Hematopoietic multipotent progenitor cell treated with erythropoietin and hydrocortisone succinate and interleukin-3 and kit ligand, for 17 days (in vitro differentiated cells): Measurements from ENCODE around the gene RBBP8NL.

Experiments
- DNase-seq: peaks from one replicate; pipeline ENCODE4 v3.0.0-alpha.2; 2015; ENCODE audit warnings: low spot score

RBBP8NL gene, protein sequence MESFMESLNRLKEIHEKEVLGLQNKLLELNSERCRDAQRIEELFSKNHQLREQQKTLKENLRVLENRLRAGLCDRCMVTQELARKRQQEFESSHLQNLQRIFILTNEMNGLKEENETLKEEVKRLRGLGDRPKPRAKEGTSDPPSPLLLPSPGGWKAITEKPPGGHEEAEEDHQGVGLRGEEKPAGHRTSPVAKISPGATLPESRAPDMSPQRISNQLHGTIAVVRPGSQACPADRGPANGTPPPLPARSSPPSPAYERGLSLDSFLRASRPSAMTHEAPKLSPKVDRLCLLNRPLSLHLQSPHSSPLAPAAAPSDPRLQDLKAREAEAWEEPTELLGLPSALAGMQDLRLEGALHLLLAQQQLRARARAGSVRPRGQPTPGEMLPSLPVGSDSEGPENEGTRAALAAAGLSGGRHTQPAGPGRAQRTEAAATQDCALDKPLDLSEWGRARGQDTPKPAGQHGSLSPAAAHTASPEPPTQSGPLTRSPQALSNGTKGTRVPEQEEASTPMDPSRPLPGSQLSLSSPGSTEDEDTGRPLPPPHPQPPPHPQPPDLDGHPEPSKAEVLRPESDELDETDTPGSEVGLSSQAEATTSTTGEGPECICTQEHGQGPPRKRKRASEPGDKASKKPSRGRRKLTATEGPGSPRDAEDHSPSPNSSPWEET

DNA sequence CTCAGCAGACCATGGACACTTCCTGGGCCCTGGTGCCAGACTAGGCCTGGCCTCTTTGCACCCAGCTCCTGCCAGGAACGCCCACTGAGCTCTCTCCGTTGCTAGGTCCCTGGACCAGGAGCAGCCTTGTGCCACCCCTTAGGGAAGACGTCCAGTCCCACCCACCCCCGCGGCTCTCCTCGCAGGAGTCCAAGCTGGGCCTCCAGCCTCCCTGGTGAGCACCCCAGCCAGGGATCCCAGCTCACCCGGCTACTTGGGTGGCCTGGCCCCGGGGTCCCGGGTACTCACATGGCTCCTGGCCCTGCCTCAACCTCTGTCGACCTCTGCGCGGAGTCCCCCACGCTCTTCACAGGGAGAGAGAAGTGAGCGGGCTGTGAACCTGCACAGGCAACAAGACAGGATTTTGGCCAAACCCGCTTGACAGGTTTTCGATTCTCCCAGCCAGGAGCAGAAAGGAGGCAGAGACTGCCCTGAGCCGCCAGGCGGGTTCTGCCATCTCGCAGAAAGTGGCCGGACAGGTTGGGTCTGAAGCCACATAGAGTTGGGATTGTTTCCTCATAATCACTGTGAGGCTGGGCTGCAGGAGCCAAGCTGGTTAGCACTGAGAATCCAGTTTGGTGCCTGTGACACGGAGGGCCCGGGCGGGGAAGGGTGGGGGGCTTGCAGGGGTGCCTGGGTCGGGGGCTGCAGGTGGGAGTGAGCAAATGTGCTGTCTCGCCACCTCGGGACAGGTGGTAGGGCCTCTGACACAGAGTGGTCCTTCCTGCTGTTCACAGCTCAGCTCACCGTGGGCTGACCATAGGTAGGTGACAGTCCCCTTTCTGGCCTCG lies at the start of gene RBBP8NL:
TSS of gene RBBP8NL (minus strand) at position 368 of the 830 bp plus-strand sequence. CDS start 7,892 bp downstream, outside the sequence.
- no peak for DNase-seq

DNA sequence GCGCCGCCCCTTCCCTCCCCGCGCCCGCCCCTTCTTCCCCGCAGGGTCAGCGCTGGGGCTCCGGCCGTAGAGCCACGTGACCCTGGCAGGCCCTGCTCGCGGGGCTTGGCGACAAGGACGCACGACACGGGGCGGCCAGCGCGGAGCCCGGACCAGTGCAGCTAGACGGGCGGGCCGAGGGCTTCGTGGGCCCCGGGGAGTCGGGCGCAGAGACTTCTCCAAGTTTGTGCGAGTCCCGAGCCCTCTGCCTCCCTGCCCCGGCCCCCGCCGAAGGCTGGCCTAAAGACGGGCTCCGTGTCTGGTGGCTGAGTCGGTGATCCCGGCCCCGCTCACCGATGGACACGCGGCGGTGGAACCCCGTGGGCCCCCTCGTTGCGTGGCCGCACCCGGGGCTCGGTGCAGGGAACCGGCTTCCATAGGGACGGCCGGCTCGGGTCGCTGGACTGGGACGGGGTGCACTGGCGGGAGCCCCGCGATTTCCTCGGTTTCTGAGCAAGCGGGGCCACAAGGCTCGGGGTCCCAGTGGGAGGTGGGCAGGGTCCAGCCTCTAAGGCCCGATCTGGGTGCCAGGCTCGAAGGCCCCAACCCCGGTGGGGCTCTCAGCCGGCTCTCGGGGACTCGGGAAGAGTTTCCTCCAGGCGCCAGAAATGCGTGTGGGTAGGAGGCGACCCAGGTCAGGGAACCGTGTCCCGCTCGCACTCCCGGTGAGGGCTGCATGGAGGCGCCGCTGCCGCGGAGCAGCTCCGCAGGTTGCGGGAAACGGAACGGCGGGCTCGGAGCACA lies 48.9 kb upstream of the RBBP8NL start:
- no peak for DNase-seq

DNA sequence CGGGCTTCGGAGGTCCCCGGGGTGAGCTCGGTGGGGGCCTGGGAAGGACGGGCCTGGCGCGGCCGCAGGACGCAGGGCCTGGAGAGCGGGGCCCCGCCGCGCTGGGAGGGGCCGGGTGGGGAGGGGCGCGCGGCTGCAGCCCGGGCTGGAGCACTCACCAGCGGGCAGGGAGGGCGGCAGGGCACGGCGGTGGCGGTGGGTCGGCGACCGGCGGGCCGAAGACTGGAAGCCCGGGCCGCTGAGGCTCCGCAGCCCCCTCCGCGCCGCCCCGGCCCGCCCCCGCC lies 48.4 kb upstream of the RBBP8NL start, which contains the start of gene GATA5:
TSS of gene GATA5 (minus strand) at position 224 of the 284 bp plus-strand sequence. CDS start 474 bp downstream, outside the sequence.
- DNase-seq: no peak

DNA sequence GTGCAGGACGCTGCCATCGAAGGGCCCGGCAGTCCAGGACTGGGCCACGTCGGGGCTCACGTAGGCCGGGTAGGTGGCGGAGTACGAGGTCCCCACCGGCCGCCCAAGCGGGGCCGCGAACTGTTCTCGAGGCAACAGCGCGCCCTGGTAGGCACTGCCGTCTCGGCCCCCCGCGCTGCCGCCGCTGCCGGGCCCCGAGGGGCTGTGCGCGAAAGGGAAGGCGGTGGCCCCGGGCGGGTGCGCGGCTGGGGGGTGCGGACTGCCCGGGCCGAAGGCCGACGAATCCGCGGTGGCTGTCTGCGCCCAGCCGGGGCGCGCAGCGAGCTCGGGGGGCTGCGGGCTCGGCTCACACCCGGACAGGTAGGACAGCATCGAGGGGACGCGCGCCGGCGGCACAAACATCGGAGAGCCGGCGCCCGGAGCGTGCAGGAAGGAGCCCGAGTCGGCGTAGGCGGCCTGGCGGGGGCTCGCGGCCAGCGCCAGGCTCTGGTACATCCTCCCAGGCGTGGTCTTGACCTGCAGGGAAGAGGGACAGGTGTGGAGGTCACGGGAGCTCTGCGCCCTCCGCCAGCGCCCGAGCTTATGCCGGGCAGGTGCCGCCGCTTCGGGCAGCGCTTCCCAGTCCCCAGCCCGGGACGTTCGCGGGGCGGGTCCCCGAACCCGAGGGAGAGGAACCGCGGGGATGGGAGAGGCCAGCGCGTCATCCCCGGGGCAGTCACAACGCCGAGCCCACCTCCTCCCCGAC lies 47.9 kb upstream of the RBBP8NL start:
- no peak for DNase-seq

DNA sequence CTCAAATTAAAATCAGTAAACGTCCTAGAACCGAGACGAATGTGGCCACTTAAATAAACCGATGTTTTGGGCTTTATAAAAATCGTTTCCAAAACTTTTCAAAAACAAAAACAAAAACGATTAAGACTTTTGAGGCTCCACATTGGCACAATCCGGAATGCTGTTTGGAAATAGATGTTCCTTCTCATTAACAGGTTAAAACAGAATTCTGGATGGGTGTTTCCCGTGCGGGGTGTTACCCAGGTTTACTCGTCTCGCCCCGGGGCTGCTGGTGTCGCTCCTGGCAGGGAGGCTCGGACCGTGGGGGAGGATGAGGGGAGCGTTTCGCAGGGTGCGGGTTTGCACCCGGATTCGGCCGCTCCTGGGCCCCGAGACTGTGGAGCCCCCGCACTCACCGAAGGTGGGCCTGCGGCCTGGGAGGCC lies 47.3 kb upstream of the RBBP8NL start:
- DNase-seq: no peak

DNA sequence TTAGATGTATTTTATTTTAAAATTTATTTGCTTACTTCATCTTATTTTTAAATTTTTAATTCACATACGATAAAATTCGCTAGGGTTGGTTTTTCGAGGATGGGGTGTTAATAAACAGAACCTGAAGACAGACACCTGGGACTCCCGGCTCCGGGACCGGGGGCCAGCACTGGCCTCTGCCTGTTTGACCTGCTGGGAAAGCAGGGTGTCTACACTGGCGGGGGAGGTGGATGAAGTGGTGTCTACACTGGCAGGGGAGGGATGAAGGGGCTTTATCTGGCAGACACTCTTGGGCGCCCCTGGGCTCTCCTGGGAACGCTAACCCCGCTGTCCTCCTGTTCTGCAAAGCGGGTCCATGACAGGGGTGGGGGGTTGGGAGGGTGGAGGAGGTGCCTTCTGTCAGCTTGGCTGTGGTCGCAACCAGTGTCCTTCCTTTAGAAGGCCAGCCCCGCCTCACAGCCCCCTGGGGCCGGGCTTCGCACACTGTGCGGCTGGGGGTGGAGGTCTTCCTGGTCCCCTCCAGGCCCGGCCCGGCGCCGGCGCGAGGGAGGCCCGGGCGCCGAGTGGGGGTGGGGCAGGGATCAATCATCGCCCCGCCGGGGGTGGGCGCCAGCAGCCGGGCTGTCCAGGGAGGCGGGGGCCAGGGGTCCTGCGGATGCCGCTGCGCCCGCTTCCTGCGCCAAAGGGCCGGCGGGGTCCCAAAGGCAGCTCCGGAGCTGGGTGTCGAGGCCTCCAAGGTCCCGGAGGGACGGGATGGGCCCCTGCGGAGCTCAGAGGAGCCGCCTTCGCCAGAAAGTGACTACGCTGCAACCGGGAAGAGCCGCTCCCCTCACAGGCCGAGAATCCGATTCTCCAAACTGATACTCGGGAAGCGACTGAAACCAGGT lies 46.6 kb upstream of the RBBP8NL start:
- DNase-seq: no peak

DNA sequence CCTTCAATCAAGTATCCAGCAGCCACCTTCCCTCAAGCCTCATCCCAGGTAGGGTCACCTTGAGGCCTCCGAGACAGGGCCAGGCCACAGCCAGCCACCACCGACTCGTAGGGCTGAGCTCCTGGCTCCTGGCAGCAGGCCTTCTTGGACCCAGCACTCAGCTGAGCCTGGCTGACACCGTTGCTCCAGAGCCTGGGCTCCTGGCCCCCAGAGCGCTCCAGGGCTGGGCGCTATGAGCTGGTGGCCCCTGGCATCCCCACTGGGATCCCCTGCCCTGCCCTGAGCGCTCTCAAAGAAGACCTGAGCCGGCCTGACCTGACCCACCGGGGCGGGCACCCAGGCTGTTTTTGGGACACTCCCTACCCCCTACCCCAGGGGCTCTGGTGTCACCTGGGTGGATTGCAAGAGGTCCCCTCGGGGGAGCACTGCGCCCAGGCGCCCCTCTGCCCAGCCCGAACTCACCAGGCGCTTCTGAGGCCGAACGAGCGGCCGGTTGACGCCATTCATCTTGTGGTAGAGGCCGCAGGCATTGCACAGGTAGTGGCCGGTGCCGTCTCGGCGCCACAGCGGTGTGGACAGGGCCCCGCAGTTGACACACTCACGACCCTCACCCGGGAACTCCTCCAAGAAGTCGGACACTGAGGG lies 45.7 kb upstream of the RBBP8NL start:
- no peak for DNase-seq

DNA sequence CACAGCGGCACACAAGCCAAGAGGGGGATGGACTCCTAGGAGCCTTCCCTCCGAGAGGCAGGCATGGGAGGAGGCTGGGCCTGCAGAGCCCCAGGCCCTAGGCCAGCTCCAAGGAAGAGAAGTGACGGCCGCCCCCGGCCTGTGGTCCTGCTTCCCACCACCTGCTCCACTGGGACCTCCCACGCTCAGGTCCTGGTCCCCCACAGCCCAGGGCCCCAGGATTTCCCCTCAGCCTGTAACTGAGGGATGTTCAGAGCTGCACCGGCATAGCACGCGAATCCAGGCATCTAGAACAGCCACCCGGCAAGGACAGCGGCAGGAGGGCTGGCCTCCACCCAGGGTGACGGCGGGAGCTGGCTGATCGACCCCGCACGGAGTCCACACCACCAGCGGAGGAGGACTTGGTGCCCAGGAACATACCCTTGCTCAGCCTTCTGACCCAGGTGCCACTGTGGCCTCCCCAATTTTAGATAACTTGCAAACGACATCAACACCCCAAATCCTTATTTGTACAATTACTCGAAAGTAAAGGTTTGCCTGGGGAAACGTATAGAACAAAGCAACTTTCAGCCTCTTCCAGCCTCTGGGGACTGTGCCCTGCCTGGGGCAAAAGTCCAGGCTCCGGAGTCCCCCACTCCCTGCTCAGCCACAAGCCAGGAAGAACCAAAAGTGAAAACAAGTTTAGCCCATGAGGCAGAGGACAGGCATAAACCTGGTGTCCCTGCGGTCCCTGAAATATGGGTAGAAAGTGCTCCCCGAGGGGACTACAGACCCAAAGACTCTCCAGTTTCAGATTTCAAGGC lies 45.0 kb upstream of the RBBP8NL start:
- no peak for DNase-seq

DNA sequence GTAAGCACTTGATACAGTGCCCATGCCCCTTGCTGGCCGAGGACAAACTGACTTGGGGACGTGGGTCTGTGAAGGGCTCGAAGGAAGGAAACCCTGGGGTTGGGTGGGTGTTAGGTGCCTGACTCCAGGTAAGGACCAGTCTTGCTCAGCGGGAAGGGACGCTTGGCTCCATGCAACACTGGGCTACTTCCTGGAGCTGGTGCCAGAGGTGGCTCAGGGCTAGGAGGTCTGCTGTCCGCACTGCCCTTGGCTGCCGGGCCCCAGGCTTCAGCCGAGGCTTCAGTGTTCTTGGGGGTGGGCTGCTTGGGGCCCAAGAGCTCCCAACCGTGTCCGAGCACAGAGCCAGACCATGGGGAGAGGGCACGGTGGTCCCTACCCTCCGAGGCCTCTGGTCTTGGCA lies 43.1 kb upstream of the RBBP8NL start:
- no peak for DNase-seq

DNA sequence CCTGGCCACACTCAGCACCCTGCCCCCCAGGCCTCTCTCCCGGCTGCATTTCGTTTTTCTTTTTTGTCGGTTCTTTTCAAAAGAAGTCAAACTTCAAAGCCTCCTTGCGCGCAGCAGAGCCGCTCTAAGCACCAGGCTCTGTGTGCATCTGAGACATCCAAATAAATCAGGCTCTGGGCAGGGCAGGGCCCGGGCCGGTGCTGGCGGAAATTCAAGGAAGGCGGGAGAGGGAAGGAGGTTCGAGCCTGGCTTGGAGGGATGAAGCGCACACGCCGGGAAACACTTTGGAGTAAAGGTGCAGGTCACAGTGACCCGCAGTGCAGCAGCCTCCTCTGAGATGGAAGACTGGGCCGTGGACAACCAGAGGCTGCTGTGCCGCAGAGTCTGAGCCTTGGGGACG lies 42.7 kb upstream of the RBBP8NL start:
- no peak for DNase-seq

DNA sequence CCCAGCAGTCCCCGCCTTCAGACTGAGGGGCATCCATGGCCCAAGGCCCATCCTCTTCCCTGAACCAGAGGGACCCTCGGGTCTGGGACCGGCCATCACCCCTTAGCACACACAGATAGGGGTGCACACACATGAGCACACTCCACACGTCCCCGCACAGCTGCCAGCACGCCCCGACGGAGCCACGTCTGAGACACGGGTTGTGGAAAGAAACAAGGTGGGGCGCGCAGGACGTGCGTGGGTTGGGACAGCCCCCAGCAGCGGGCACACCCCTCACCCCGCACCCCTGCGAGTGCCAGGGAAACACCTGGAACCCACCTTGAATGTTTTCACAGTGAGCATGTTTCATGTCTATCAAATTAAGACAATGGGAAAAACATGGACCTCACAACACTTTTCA lies 42.0 kb upstream of the RBBP8NL start:
- no peak for DNase-seq

DNA sequence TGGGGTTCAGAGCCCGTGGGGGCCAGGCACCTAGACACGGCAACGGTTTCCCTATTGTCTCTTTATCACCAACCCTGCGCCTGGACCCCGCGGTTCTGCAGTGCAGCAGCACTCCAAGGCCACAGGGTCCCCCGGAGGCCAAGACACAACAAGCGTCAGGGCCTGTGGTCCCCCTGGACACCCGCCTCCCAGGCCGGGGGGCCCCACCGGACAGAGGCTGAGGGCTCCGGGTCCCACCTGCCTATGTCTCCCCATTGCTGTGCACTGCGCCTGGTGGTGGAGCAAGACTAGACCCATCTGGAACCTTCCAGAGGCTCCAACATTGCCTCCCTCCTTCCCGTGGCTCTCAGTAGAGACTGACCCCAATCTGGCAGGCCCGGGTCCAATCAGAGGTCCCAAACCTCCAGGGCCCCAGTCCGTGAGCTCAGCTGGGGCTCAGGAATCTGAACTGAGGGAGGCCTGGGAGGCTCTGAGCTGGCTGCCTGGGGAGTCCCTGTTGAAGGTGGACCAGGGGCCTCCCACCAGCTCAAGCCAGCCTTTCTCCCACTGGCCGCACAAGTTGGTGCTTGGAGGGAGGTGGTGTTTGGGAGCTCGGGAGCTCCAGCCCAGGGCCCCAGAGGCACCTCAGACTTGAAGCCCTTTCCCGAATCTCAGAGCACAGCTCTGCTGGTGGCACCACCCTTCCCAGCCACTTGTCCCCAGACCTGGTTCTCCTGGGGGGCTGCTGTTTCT lies 39.6 kb upstream of the RBBP8NL start:
- no peak for DNase-seq

DNA sequence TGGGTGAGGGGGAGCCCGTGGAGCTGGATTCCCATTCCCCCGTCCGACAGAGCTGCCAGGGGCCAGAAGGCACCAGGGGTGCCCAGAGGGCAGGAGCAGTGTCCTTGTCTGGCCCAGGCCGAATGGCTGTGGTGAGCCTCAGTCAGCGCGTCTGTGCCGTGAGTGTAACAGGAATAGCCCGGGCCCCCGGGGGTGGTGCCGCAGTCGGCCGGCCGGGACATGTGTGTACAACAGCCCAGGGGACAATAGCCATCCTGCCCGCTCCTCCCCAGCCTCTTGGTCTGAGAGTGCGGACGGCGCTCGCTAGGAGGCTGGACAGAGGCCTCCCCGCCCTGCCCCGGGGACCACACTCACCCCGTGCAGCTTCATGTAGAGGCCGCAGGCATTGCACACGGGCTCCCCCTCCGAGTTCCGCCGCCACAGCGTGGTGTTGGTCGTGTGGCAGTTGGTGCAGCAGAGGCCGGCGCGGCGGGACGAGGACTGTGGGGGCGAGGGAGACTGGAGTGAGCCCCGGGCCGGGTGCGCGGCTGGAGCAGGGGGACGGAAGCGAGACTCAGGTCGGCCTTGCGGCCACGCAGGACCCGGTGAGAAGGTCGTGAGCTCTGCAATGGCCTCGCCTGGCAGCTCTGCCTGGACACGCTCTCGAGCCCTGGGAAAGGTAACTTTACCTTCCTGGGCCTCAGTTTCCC lies 38.9 kb upstream of the RBBP8NL start:
- DNase-seq: no peak

DNA sequence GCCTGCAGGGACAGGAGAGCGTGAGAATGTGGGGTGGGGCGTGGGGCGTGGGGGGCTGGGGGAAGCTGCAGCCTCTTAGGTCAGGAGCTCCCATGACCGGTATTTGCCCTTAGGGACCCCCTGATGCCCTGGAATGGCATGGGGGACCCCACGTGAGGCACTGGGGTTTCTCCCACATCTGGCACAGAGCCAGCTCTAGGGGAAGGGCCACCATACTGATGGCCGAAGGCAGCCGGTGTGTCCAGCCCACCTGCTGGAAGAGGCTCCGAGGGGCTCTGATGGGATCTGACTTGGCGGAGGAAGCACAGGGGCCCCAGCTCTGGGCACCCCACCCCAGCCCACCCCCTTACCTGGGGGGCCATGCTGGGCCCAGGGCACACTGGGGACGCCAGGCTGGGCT lies 37.7 kb upstream of the RBBP8NL start:
- DNase-seq: no peak

DNA sequence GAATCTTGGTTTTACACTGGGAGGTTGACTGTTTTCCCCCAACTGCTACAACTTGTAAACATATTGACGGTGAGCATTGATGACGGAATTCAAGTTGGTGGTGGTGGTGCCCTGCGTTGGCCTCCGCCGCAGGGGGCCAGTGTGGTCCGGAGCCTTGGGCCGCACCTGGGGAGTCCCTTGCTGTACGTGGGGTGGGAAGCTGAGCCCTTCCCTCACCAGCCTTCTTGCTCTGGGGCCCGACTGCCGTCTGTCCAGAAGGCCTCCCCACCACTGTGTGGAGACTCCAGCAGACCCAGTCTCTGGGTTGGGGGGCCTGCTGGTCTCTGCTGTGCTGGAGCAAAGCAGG lies 37.1 kb upstream of the RBBP8NL start:
- DNase-seq: no peak

DNA sequence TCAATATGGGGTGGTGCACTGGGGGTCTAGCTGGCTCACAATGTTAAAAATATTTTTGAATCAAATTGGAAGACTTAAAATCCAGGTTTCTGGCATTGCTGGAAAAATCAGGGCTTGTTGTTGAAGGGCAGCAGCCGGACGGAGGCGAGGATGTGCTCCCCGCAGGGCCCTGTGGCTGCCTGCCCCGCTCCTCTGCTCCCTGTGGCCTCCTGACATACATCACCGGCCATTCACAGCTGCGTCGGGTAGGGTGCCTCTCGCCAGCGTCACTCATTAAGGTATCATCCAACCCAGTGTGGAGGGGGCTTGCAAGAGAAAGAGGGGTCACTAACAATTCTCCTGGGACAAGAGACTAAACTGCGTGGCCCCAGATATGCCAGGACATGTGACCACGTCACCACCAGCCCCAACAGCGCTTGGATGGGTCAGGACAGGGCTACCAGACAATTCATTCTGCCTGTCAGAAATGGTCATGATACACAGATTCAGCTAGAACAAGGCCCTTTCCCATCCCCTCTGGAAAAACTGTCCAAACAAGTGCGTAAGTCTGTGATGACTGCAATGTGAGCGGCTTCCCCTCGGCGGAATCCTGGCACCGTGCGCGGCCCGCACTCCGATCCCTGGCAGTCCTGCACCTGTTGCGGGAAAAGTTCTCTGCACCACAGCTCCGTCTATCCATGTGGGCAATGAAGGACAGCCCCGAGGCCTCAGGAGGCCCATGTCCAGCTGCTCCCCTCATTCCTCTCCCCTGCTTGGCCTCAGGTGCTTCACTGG lies 36.5 kb upstream of the RBBP8NL start:
- DNase-seq: no peak
